GM18519 (cell line): Measurements from ENCODE around the gene FARS2.
"Not testable (repeated sequence)": the region's sequence is repeated elsewhere in the genome, so short reads cannot be mapped to it uniquely, and the experiment has no call there.

Experiments used
- ATAC-seq: cut with Tn5 transposase; IDR thresholded peaks from one replicate; pipeline ENCODE4 v1.9.1; 2021; ENCODE audit warnings: mild to moderate bottlenecking, moderate library complexity; ENCODE audit not compliant: unreplicated experiment, low FRiP score

FARS2 gene

GRCh38 chr6:5765141-5765760 lies 503.9 kb downstream of the FARS2 start:
- ATAC-seq, result no peak

- no peak for ATAC-seq
Observed at GRCh38 chr6:5766260-5766659, 504.9 kb downstream of the FARS2 start.

GRCh38 chr6:5767471-5767870 lies 506.2 kb downstream of the FARS2 start:
- ATAC-seq, result no peak

GRCh38 chr6:5771211-5771610 lies 509.9 kb downstream of the FARS2 start:
- no peak for ATAC-seq

- no peak for ATAC-seq
Observed at GRCh38 chr6:5771759-5772390, 510.6 kb downstream of the FARS2 start.

- no peak for ATAC-seq
Observed at GRCh38 chr6:5772408-5773120, 511.3 kb downstream of the FARS2 start.

- ATAC-seq, result no peak
Observed at GRCh38 chr6:5776104-5776503, 514.8 kb downstream of the FARS2 start.

- ATAC-seq, result no peak
Observed at GRCh38 chr6:5776706-5777390, 515.5 kb downstream of the FARS2 start.

GRCh38 chr6:5778317-5778857 lies 517.1 kb downstream of the FARS2 start:
- ATAC-seq, result peak; percentile 95

- ATAC-seq, result no peak
Observed at GRCh38 chr6:5778906-5779305, 517.6 kb downstream of the FARS2 start.

- ATAC-seq, result no peak
Observed at GRCh38 chr6:5781019-5781418, 519.7 kb downstream of the FARS2 start.

GRCh38 chr6:5781966-5782556 lies 520.7 kb downstream of the FARS2 start:
- ATAC-seq, result no peak

- ATAC-seq, result no peak
Observed at GRCh38 chr6:5782783-5783547, 521.7 kb downstream of the FARS2 start.

GRCh38 chr6:5783584-5784089 lies 522.3 kb downstream of the FARS2 start:
- ATAC-seq, result no peak

- ATAC-seq, result no peak
Observed at GRCh38 chr6:5785249-5785648, 523.9 kb downstream of the FARS2 start.

- ATAC-seq, result no peak
Observed at GRCh38 chr6:5786321-5786968, 525.1 kb downstream of the FARS2 start.

- no peak for ATAC-seq
Observed at GRCh38 chr6:5786969-5787720, 525.8 kb downstream of the FARS2 start.

GRCh38 chr6:5789426-5789825 lies 528.1 kb downstream of the FARS2 start:
- not testable (repeated sequence) for ATAC-seq
